K562 (cell line): ENCODE data around the gene GAB1.

Source experiments
- CBFB ChIP-seq: sonication (generic); formaldehyde crosslinking; IDR thresholded peaks from 2 replicates; pipeline ENCODE4 v1.4.0; 2020; ENCODE audit warnings: mild to moderate bottlenecking, missing genetic modification reagents
- CBX3 ChIP-seq, 2 experiments: IDR thresholded peaks; 1 replicate in 1 of 2; 2 replicates in 1 of 2; pipeline ENCODE4 v1.6.1; 2012; ENCODE audit warnings: inconsistent platforms in 2 of 2, low read length in 2 of 2, borderline replicate concordance in 1 of 2, control low read depth in 1 of 2
- CTCF ChIP-seq, 3 experiments: IDR thresholded peaks in 2 of 3; conservative IDR thresholded peaks in 1 of 3; 2 replicates each; pipeline ENCODE4 v1.5.1; 2011 to 2012; ENCODE audit warnings: low read length in 3 of 3, mild to moderate bottlenecking in 3 of 3, control low read depth in 2 of 3, improper control_type of control experiment in 1 of 3, inconsistent platforms in 1 of 3, low read depth in 1 of 3, mixed read lengths in 1 of 3, moderate library complexity in 1 of 3; ENCODE audit not compliant: insufficient read depth in 2 of 3
- EP300 ChIP-seq: IDR thresholded peaks from 2 replicates; pipeline ENCODE4 v1.6.1; 2012; ENCODE audit warnings: low read length, improper control_type of control experiment
- GABPA ChIP-seq: fragments of 200-800 bp; sonication (Bioruptor generic); conservative IDR thresholded peaks from 2 replicates; pipeline ENCODE4 v1.6.1; 2016; ENCODE audit warnings: low read depth, missing genetic modification characterization, missing compliant biosample characterization
- HDAC2 ChIP-seq: fragments of 450-650 bp; IDR thresholded peaks from 2 replicates; pipeline ENCODE4 v1.6.1; 2016; ENCODE audit warnings: mild to moderate bottlenecking
- NFIX ChIP-seq: fragments of 250-450 bp; sonication (Bioruptor Pico); IDR thresholded peaks from 2 replicates; pipeline ENCODE4 v1.4.0; 2020; ENCODE audit warnings: low read depth, mild to moderate bottlenecking, moderate library complexity
- POLR2A ChIP-seq: fragments of 450-650 bp; conservative IDR thresholded peaks from 2 replicates; pipeline ENCODE4 v1.6.1; 2016
- POLR2B ChIP-seq: fragments of 450-650 bp; IDR thresholded peaks from 2 replicates; pipeline ENCODE4 v1.6.1; 2018; ENCODE audit warnings: low read depth; ENCODE audit not compliant: partially characterized antibody
- SPI1 ChIP-seq: IDR thresholded peaks from 2 replicates; pipeline ENCODE4 v1.6.1; 2011; ENCODE audit warnings: low read depth, low read length, control low read depth, borderline replicate concordance
- TRIM24 ChIP-seq, 2 experiments: fragments of 450-650 bp; IDR thresholded peaks; 2 replicates each; pipeline ENCODE4 v1.6.1; 2016

GRCh38 chr4:143438710-143439109, 102.0 kb downstream of the GAB1 start:
- TF ChIP-seq TRIM24 (IDR thresholded peaks at IDR 0.05) (no peak), CTCF (IDR thresholded peaks at IDR 0.05 in 2 of 3, conservative IDR thresholded peaks at IDR 0.05 in 1 of 3; ENCODE audit: insufficient read depth in 2 of 3, low read depth in 1 of 3, low read length in 3 of 3) (no peak), CBFB (CRISPR knock-in tag) (no peak), EP300 (no peak), SPI1 (no peak), NFIX (CRISPR knock-in tag) (no peak), GABPA (tag) (no peak), HDAC2 (no peak), CBX3 (IDR thresholded peaks at IDR 0.05; ENCODE audit: borderline replicate concordance in 1 of 2, low read length in 2 of 2) (no peak), POLR2A (no peak), POLR2B (no peak)
